ENCODE data around the gene TIE1.

DNA sequence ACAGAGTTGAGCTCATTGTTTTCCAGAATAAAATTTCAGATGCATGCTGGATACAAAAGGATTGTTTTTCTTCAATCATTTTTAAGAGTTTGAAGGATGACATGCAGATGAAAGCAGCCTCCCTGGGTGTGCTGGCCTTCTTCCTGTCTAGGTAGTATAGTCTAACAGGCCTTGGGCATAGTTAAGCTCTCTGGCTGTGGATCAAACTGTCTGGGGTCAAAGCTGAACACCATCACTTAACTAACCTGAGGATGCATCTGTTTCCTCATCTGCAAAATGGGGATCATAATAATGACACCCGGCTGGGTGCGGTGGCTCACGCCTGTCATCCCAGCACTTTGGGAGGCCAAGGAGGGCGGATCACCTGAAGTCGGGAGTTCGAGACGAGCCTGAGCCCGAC lies 6.0 kb upstream of the TIE1 start:
- TF ChIP-seq TAF1 (IDR thresholded peaks at IDR 0.05; ENCODE audit: borderline replicate concordance, insufficient read depth, low read length) (no peak), POLR2AphosphoS5 (IDR thresholded peaks at IDR 0.05; ENCODE audit: low read depth, low read length) (no peak), SIN3A (IDR thresholded peaks at IDR 0.05; ENCODE audit: borderline replicate concordance, insufficient read depth, low read length) (no peak), FOXP2 (optimal IDR thresholded peaks at IDR 0.05; ENCODE audit: borderline replicate concordance, extremely low read depth, extremely low read length, insufficient read depth) (no peak)
- TF ChIP-seq, protein P1, sequence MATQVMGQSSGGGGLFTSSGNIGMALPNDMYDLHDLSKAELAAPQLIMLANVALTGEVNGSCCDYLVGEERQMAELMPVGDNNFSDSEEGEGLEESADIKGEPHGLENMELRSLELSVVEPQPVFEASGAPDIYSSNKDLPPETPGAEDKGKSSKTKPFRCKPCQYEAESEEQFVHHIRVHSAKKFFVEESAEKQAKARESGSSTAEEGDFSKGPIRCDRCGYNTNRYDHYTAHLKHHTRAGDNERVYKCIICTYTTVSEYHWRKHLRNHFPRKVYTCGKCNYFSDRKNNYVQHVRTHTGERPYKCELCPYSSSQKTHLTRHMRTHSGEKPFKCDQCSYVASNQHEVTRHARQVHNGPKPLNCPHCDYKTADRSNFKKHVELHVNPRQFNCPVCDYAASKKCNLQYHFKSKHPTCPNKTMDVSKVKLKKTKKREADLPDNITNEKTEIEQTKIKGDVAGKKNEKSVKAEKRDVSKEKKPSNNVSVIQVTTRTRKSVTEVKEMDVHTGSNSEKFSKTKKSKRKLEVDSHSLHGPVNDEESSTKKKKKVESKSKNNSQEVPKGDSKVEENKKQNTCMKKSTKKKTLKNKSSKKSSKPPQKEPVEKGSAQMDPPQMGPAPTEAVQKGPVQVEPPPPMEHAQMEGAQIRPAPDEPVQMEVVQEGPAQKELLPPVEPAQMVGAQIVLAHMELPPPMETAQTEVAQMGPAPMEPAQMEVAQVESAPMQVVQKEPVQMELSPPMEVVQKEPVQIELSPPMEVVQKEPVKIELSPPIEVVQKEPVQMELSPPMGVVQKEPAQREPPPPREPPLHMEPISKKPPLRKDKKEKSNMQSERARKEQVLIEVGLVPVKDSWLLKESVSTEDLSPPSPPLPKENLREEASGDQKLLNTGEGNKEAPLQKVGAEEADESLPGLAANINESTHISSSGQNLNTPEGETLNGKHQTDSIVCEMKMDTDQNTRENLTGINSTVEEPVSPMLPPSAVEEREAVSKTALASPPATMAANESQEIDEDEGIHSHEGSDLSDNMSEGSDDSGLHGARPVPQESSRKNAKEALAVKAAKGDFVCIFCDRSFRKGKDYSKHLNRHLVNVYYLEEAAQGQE (IDR thresholded peaks at IDR 0.05; ENCODE audit: insufficient read depth in 1 of 2, low read depth in 2 of 2, low read length in 2 of 2): no peak

Data from PFSK-1 (cell line).